K562 (cell line): ENCODE results near the gene C1orf74. TPM values are rescaled to one million over a fixed set of nuclear protein-coding genes. Genes with fewer than 3 reads are reported as not detected.
A peak's percentile ranks its signal among the peaks of the same experiment; 100 is the strongest.

Experiments
- CBX5 ChIP-seq: IDR thresholded peaks from 2 replicates; pipeline ENCODE4 v1.6.1; 2014; ENCODE audit warnings: low read depth, borderline replicate concordance
- COPS2 ChIP-seq: fragments of 450-650 bp; conservative IDR thresholded peaks from 2 replicates; pipeline ENCODE4 v1.6.1; 2016; ENCODE audit warnings: mild to moderate bottlenecking, moderate library complexity
- ELF2 ChIP-seq: fragments of 250-450 bp; sonication (Bioruptor Pico); IDR thresholded peaks from 2 replicates; pipeline ENCODE4 v1.5.0; 2021; ENCODE audit warnings: mild to moderate bottlenecking
- FOXA1 ChIP-seq: fragments of 450-650 bp; IDR thresholded peaks from 2 replicates; pipeline ENCODE4 v1.6.1; 2016; ENCODE audit warnings: mild to moderate bottlenecking, borderline replicate concordance
- FOXJ2 ChIP-seq: fragments of 200-800 bp; sonication (Bioruptor generic); IDR thresholded peaks from 2 replicates; pipeline ENCODE4 v1.6.1; 2016; ENCODE audit warnings: missing genetic modification characterization, missing compliant biosample characterization
- GABPB1 ChIP-seq: sonication (generic); formaldehyde crosslinking; IDR thresholded peaks from 2 replicates; pipeline ENCODE4 v1.8.0; 2022; ENCODE audit warnings: mild to moderate bottlenecking, missing genetic modification reagents
- JUND ChIP-seq, 2 experiments: IDR thresholded peaks; 2 replicates in 1 of 2; 3 replicates in 1 of 2; pipeline ENCODE4 v1.6.1; 2011; ENCODE audit warnings: borderline replicate concordance in 2 of 2, low read depth in 2 of 2, low read length in 2 of 2, improper control_type of control experiment in 1 of 2, missing biosample characterization in 1 of 2, missing genetic modification characterization in 1 of 2, missing genetic modification reagents in 1 of 2
- MAFK ChIP-seq: IDR thresholded peaks from 2 replicates; pipeline ENCODE4 v1.6.1; 2011; ENCODE audit warnings: low read length, improper control_type of control experiment
- MEF2D ChIP-seq: conservative IDR thresholded peaks from 2 replicates; pipeline ENCODE4 v1.6.1; 2016; ENCODE audit warnings: low read depth, missing genetic modification characterization, missing compliant biosample characterization
- MTA2 ChIP-seq: fragments of 450-650 bp; IDR thresholded peaks from 2 replicates; pipeline ENCODE4 v1.6.1; 2016; ENCODE audit warnings: low read depth
- SAFB ChIP-seq: fragments of 200-400 bp; formaldehyde crosslinking; IDR thresholded peaks from 2 replicates; pipeline ENCODE4 v1.6.1; 2017; ENCODE audit warnings: low read depth, low read length, borderline replicate concordance
- TEAD4 ChIP-seq, 2 experiments: sonication (generic) in 1 of 2; formaldehyde crosslinking in 1 of 2; IDR thresholded peaks; 2 replicates each; pipeline versions ENCODE4 v1.6.1 to v1.8.0; 2012 to 2022; ENCODE audit warnings: borderline replicate concordance in 1 of 2, inconsistent platforms in 1 of 2, low read length in 1 of 2, mild to moderate bottlenecking in 1 of 2, missing genetic modification reagents in 1 of 2
- ZBED1 ChIP-seq: IDR thresholded peaks from 2 replicates; pipeline ENCODE4 v1.6.1; 2014
- ZKSCAN8 ChIP-seq: fragments of 200-800 bp; sonication (Bioruptor generic); IDR thresholded peaks from 2 replicates; pipeline ENCODE4 v1.6.1; 2016; ENCODE audit warnings: missing genetic modification characterization, missing compliant biosample characterization
- polyA plus RNA-seq, 8 experiments: library from polyadenylated mRNA; depleted of rRNA in 4 of 8; stranded (reverse) in 5 of 8; unstranded in 3 of 8; fragments of >200 nt; fragmentation: Nextera tagmentation in 2 of 8; fragmentation: Illumina TruSeq in 1 of 8; extraction: Ambion mirVana in 2 of 8; extraction: Trizol in 1 of 8; gene quantifications; 2 replicates each; pipeline versions ENCODE4 v1.2.1 to v1.2.3, GENCODE V29; 2011 to 2014; ENCODE audit warnings: inconsistent platforms in 1 of 8, missing spikeins in 1 of 8
- total RNA-seq, 7 experiments: library from RNA; depleted of rRNA in 6 of 7; stranded (reverse); fragments of >200 nt in 6 of 7; fragmentation: Illumina TruSeq in 2 of 7; extraction: Trizol in 2 of 7; gene quantifications; 2 replicates each; pipeline versions ENCODE4 v1.2.1 to v1.2.3, GENCODE V29; 2011 to 2021; ENCODE audit warnings: low replicate concordance in 1 of 7
- TF ChIP-seq, protein P1 (sequence below): fragments of 250-450 bp; sonication (Bioruptor Pico); IDR thresholded peaks from 2 replicates; pipeline ENCODE4 v1.4.0; 2020
- TF ChIP-seq, protein P2 (sequence below): fragments of 450-650 bp; IDR thresholded peaks from 2 replicates; pipeline ENCODE4 v1.6.1; 2016; ENCODE audit warnings: antibody characterized with exemption
- TF ChIP-seq, protein P3 (sequence below): fragments of 450-650 bp; formaldehyde crosslinking; IDR thresholded peaks from 2 replicates; pipeline ENCODE4 v1.4.0; 2020; ENCODE audit warnings: mild to moderate bottlenecking, mixed read lengths
- TF ChIP-seq, protein P4 (sequence below): sonication (generic); formaldehyde crosslinking; IDR thresholded peaks from 2 replicates; pipeline ENCODE4 v1.8.1; 2023; ENCODE audit warnings: mild to moderate bottlenecking, missing genetic modification reagents
- TF ChIP-seq, protein P5 (sequence below): fragments of 450-650 bp; formaldehyde crosslinking; IDR thresholded peaks from 2 replicates; pipeline ENCODE4 v1.4.0; 2022; ENCODE audit warnings: mild to moderate bottlenecking, moderate library complexity
- TF ChIP-seq, protein P6 (sequence below): fragments of 250-450 bp; sonication (Bioruptor Pico); IDR thresholded peaks from 2 replicates; pipeline ENCODE4 v1.5.0; 2020; ENCODE audit warnings: mild to moderate bottlenecking

The C1orf74 gene
- total and polyA plus RNA-seq, 9 of the 15 experiments (the other 6 are each of a cell fraction or from before 2014, with no cell fraction given): 4.0 to 7.6 (median 5.7) TPM

DNA sequence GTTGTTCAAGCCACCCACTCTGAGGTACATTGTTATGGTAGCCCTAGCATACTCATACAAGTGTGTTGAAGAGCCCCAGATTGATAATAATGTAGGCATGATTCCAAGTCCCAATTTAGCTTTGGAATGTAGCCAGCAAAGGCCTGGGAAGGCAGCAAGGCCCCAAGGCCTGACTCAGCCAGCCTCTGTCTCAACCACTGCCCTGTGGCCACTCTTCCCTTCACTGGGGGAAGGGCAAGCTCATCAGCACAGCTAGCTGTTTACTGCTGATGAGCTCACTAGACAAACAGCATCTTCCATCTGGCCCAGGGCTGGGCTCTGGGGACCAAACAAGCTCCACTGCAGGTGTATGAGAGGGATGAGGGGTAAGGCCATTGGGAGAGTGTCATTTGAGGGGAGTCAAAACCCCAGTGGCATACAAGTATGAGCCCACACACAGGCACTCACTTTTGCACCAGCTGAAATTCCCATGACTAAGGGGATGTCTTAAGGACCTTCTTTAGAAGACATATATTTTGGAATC, 23.8 kb upstream of the C1orf74 start (continued):
- TF ChIP-seq, protein P1, sequence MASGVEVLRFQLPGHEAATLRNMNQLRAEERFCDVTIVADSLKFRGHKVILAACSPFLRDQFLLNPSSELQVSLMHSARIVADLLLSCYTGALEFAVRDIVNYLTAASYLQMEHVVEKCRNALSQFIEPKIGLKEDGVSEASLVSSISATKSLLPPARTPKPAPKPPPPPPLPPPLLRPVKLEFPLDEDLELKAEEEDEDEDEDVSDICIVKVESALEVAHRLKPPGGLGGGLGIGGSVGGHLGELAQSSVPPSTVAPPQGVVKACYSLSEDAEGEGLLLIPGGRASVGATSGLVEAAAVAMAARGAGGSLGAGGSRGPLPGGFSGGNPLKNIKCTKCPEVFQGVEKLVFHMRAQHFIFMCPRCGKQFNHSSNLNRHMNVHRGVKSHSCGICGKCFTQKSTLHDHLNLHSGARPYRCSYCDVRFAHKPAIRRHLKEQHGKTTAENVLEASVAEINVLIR (CRISPR knock-in tag): no peak
- TF ChIP-seq MTA2: no peak
- TF ChIP-seq MEF2D (tag): peak; percentile 95
- TF ChIP-seq SAFB: no peak
- no peak for TF ChIP-seq ZBED1
- peak; percentile 88 for TF ChIP-seq JUND (IDR thresholded peaks at IDR 0.05; ENCODE audit: borderline replicate concordance, low read depth, low read length)
- peak; percentile 83; the same call in 1 of the 3 replicates for TF ChIP-seq JUND (tag; IDR thresholded peaks at IDR 0.05; ENCODE audit: borderline replicate concordance, low read depth, low read length)
- TF ChIP-seq, protein P2, sequence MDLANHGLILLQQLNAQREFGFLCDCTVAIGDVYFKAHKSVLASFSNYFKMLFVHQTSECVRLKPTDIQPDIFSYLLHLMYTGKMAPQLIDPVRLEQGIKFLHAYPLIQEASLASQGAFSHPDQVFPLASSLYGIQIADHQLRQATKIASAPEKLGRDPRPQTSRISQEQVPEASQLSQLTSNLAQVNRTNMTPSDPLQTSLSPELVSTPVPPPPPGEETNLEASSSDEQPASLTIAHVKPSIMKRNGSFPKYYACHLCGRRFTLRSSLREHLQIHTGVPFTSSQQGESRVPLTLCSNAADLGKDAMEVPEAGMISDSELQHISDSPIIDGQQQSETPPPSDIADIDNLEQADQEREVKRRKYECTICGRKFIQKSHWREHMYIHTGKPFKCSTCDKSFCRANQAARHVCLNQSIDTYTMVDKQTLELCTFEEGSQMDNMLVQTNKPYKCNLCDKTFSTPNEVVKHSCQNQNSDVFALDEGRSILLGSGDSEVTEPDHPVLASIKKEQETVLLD: no peak
- TF ChIP-seq FOXJ2 (tag): peak; percentile 86
- TF ChIP-seq ZKSCAN8 (CRISPR knock-in tag): 0 out of 2 replicates have a peak, but pooled peaks have one; percentile 73
- TF ChIP-seq CBX5: no peak
- peak; percentile 50 for TF ChIP-seq TEAD4 (IDR thresholded peaks at IDR 0.05; ENCODE audit: low read length)
- no peak for TF ChIP-seq TEAD4 (CRISPR knock-in tag; IDR thresholded peaks at IDR 0.05; ENCODE audit: borderline replicate concordance)
- TF ChIP-seq, protein P3, sequence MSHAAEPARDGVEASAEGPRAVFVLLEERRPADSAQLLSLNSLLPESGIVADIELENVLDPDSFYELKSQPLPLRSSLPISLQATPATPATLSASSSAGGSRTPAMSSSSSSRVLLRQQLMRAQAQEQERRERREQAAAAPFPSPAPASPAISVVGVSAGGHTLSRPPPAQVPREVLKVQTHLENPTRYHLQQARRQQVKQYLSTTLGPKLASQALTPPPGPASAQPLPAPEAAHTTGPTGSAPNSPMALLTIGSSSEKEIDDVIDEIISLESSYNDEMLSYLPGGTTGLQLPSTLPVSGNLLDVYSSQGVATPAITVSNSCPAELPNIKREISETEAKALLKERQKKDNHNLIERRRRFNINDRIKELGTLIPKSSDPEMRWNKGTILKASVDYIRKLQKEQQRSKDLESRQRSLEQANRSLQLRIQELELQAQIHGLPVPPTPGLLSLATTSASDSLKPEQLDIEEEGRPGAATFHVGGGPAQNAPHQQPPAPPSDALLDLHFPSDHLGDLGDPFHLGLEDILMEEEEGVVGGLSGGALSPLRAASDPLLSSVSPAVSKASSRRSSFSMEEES (CRISPR knock-in tag): no peak
- TF ChIP-seq ELF2 (CRISPR knock-in tag): no peak
- TF ChIP-seq, protein P4, sequence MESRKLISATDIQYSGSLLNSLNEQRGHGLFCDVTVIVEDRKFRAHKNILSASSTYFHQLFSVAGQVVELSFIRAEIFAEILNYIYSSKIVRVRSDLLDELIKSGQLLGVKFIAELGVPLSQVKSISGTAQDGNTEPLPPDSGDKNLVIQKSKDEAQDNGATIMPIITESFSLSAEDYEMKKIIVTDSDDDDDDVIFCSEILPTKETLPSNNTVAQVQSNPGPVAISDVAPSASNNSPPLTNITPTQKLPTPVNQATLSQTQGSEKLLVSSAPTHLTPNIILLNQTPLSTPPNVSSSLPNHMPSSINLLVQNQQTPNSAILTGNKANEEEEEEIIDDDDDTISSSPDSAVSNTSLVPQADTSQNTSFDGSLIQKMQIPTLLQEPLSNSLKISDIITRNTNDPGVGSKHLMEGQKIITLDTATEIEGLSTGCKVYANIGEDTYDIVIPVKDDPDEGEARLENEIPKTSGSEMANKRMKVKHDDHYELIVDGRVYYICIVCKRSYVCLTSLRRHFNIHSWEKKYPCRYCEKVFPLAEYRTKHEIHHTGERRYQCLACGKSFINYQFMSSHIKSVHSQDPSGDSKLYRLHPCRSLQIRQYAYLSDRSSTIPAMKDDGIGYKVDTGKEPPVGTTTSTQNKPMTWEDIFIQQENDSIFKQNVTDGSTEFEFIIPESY (CRISPR knock-in tag): no peak
- TF ChIP-seq, protein P5, sequence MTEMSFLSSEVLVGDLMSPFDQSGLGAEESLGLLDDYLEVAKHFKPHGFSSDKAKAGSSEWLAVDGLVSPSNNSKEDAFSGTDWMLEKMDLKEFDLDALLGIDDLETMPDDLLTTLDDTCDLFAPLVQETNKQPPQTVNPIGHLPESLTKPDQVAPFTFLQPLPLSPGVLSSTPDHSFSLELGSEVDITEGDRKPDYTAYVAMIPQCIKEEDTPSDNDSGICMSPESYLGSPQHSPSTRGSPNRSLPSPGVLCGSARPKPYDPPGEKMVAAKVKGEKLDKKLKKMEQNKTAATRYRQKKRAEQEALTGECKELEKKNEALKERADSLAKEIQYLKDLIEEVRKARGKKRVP (CRISPR knock-in tag): no peak
- peak; percentile 33 for TF ChIP-seq MAFK
- no peak for TF ChIP-seq FOXA1
- TF ChIP-seq, protein P6, sequence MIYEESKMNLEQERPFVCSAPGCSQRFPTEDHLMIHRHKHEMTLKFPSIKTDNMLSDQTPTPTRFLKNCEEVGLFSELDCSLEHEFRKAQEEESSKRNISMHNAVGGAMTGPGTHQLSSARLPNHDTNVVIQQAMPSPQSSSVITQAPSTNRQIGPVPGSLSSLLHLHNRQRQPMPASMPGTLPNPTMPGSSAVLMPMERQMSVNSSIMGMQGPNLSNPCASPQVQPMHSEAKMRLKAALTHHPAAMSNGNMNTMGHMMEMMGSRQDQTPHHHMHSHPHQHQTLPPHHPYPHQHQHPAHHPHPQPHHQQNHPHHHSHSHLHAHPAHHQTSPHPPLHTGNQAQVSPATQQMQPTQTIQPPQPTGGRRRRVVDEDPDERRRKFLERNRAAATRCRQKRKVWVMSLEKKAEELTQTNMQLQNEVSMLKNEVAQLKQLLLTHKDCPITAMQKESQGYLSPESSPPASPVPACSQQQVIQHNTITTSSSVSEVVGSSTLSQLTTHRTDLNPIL (CRISPR knock-in tag): no peak
- no peak for TF ChIP-seq GABPB1 (CRISPR knock-in tag)
- no peak for TF ChIP-seq COPS2
